ENCODE results near the gene BCKDHA. TPM values are rescaled to one million over a fixed set of nuclear protein-coding genes. Genes with fewer than 3 reads are reported as not detected.
A peak's percentile ranks its signal among the peaks of the same experiment; 100 is the strongest.

BCKDHA gene
- total and polyA plus RNA-seq, 2 experiments from 2014 or later: 26.8 to 29.4 TPM

GRCh38 chr19:41352279-41352608, 45.4 kb upstream of the BCKDHA start:
- Histone ChIP-seq H3K4me2 (ENCODE audit: unreplicated experiment) (peak overlapping the region; percentile 76), H4K20me1 (ENCODE audit: insufficient read depth) (no peaks in the 10 kb centered on the region), H3K9ac (peak overlapping the region; percentile 87), H3K9me2 (ENCODE audit: insufficient read depth) (no peaks in the 10 kb centered on the region), H3K27me3 (replicated peaks; ENCODE audit: insufficient read depth) (no peaks in the 10 kb centered on the region), H3K4me1 (ENCODE audit: insufficient read depth) (peaks cover 8% of the 10 kb centered on the region; the same call in 1 of the 2 replicates), H3K4me3 (peak overlapping the region; percentile 95), H3K27ac (peak overlapping the region; percentile 66), H3K79me2 (ENCODE audit: insufficient read depth) (peaks cover 60% of the 10 kb centered on the region), H3K36me3 (ENCODE audit: low read depth) (peaks cover 6% of the 10 kb centered on the region), H3F3A (ENCODE audit: insufficient read depth) (no peaks in the 10 kb centered on the region), H2AFZ (peak overlapping the region; percentile 4; the same call in 1 of the 2 replicates), H3K9me3 (ENCODE audit: low read depth) (no peaks in the 10 kb centered on the region)
- in situ Hi-C loops (cut with MboI): no loop called here
- no peak for DNase-seq
- TF ChIP-seq EZH2 (IDR thresholded peaks at IDR 0.05; ENCODE audit: insufficient read depth, poor library complexity, severe bottlenecking): no peak
- no peak for TF ChIP-seq EZH2phosphoT487 (IDR thresholded peaks at IDR 0.05; ENCODE audit: insufficient read depth, low read depth)
- 0 to 1% methylated on average over 10 to 12 of the region's 12 CpGs for WGBS, 2 experiments (ENCODE audit: low coverage in 1 of 2, low lambda C conversion rate in 2 of 2, missing lambda C conversion rate in 2 of 2)

- peak; percentile 70 for DNase-seq
- WGBS, 2 experiments (ENCODE audit: low coverage in 1 of 2, low lambda C conversion rate in 2 of 2, missing lambda C conversion rate in 2 of 2): 1% methylated on average over 61 to 71 of the region's 71 CpGs
- Histone ChIP-seq H3K27ac (peak overlapping the region; percentile 66), H3K9me3 (ENCODE audit: low read depth) (no peaks in the 10 kb centered on the region), H3F3A (ENCODE audit: insufficient read depth) (no peaks in the 10 kb centered on the region), H4K20me1 (ENCODE audit: insufficient read depth) (no peaks in the 10 kb centered on the region), H3K4me2 (ENCODE audit: unreplicated experiment) (peak overlapping the region; percentile 76), H3K4me3 (peak overlapping the region; percentile 95), H3K79me2 (ENCODE audit: insufficient read depth) (peaks cover 54% of the 10 kb centered on the region), H2AFZ (peak overlapping the region; percentile 4; the same call in 1 of the 2 replicates), H3K9ac (peak overlapping the region; percentile 87), H3K36me3 (ENCODE audit: low read depth) (peaks cover 3% of the 10 kb centered on the region), H3K4me1 (ENCODE audit: insufficient read depth) (peaks cover 8% of the 10 kb centered on the region; the same call in 1 of the 2 replicates), H3K27me3 (replicated peaks; ENCODE audit: insufficient read depth) (no peaks in the 10 kb centered on the region), H3K9me2 (ENCODE audit: insufficient read depth) (no peaks in the 10 kb centered on the region)
- TF ChIP-seq EZH2 (IDR thresholded peaks at IDR 0.05; ENCODE audit: insufficient read depth, poor library complexity, severe bottlenecking) (no peak), EZH2phosphoT487 (IDR thresholded peaks at IDR 0.05; ENCODE audit: insufficient read depth, low read depth) (no peak)
- in situ Hi-C loops (cut with MboI): no loop called here
Observed at GRCh38 chr19:41352609-41353465, 44.8 kb upstream of the BCKDHA start.

GRCh38 chr19:41353466-41354342, 43.9 kb upstream of the BCKDHA start, which contains the start of gene TGFB1:
Gene TGFB1 (minus strand): TSS chr19:41353922. CDS start chr19:41353044, 878 bp downstream.
- no peaks in the 10 kb centered on the region for H3K9me2 ChIP-seq (ENCODE audit: insufficient read depth)
- H3K27me3 ChIP-seq (replicated peaks; ENCODE audit: insufficient read depth): no peaks in the 10 kb centered on the region
- H2AFZ ChIP-seq: peak within 1 kb of the TSS; percentile 14; the same call in 1 of the 2 replicates
- no peaks in the 10 kb centered on the region for H4K20me1 ChIP-seq (ENCODE audit: insufficient read depth)
- TF ChIP-seq EZH2 (IDR thresholded peaks at IDR 0.05; ENCODE audit: insufficient read depth, poor library complexity, severe bottlenecking): no peak
- peaks cover 8% of the 10 kb centered on the region; the same call in 1 of the 2 replicates for H3K4me1 ChIP-seq (ENCODE audit: insufficient read depth)
- peak within 1 kb of the TSS; percentile 66 for H3K27ac ChIP-seq
- H3F3A ChIP-seq (ENCODE audit: insufficient read depth): no peaks in the 10 kb centered on the region
- WGBS, 2 experiments (ENCODE audit: low coverage in 1 of 2, low lambda C conversion rate in 2 of 2, missing lambda C conversion rate in 2 of 2): 0 to 2% methylated on average over 16 to 58 of the region's 78 CpGs
- H3K4me2 ChIP-seq (ENCODE audit: unreplicated experiment): peak within 1 kb of the TSS; percentile 76
- H3K79me2 ChIP-seq (ENCODE audit: insufficient read depth): peaks cover 47% of the 10 kb centered on the region
- no peaks in the 10 kb centered on the region; the same call in 1 of the 2 replicates for H3K36me3 ChIP-seq (ENCODE audit: low read depth)
- peak within 1 kb of the TSS; percentile 95 for H3K4me3 ChIP-seq
- in situ Hi-C loops (cut with MboI): no loop called here
- DNase-seq: peak; percentile 94
- no peaks in the 10 kb centered on the region for H3K9me3 ChIP-seq (ENCODE audit: low read depth)
- H3K9ac ChIP-seq: peak within 1 kb of the TSS; percentile 87

GRCh38 chr19:41354343-41354953, 43.2 kb upstream of the BCKDHA start:
- Histone ChIP-seq H3K9me3 (ENCODE audit: low read depth) (no peaks in the 10 kb centered on the region), H3K36me3 (ENCODE audit: low read depth) (no peaks in the 10 kb centered on the region), H4K20me1 (ENCODE audit: insufficient read depth) (no peaks in the 10 kb centered on the region), H3K27me3 (replicated peaks; ENCODE audit: insufficient read depth) (no peaks in the 10 kb centered on the region), H3K9ac (peak overlapping the region; percentile 87), H3K9me2 (ENCODE audit: insufficient read depth) (no peaks in the 10 kb centered on the region), H3K4me1 (ENCODE audit: insufficient read depth) (peaks cover 8% of the 10 kb centered on the region; the same call in 1 of the 2 replicates), H3K27ac (peak overlapping the region; percentile 66; the same call in 1 of the 2 replicates), H3K4me2 (ENCODE audit: unreplicated experiment) (peak overlapping the region; percentile 25), H2AFZ (no peak overlapping the region), H3K4me3 (peak overlapping the region; percentile 95), H3K79me2 (ENCODE audit: insufficient read depth) (peaks cover 40% of the 10 kb centered on the region), H3F3A (ENCODE audit: insufficient read depth) (no peaks in the 10 kb centered on the region)
- in situ Hi-C loops (cut with MboI): no loop called here
- TF ChIP-seq EZH2 (IDR thresholded peaks at IDR 0.05; ENCODE audit: insufficient read depth, poor library complexity, severe bottlenecking) (no peak), EZH2phosphoT487 (IDR thresholded peaks at IDR 0.05; ENCODE audit: insufficient read depth, low read depth) (no peak)
- WGBS, 2 experiments (ENCODE audit: low coverage in 1 of 2, low lambda C conversion rate in 2 of 2, missing lambda C conversion rate in 2 of 2): 89 to 90% methylated on average over 14 to 23 of the region's 23 CpGs
- DNase-seq: no peak
